NOMO-1 treated with dmso at 0.1 percent for 144 hours (cell line): ENCODE results near the gene COG5.

ENCODE experiments used
- DNase-seq: peaks from one replicate; lab custom pipeline; 2025; ENCODE audit not compliant: unreplicated experiment; lab: John Stamatoyannopoulos, UW

COG5 gene

DNA sequence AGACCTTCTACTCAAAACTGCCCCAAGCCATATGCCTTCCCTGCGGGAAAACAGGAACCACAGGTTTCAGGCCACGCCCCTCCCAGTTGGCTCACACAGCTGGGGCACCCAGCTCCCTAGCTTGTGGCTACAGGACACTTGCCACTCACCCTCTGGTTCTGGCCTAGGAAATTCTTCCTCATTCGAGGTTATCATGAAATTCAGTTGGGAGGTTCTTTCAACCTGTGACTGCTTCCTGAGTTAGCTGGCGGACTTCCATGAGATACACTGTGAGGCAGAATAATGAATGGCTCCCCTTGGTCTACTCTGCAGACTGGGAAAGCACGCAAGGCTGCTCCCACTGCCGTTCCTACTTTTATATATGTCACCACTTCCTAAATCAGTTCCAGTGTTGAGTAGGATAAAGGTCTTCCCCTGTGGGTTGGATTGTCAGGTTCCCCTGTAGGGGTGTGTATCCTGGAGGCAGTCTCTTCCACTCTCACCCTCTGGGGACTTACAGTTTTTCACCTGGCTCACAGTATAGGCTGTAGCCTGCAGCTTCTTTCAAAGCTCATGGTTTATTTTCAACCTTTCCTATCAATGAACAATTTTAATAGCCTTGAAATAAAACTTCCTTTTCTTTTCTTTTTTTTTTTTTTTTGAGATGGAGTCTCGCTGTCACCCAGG, 56.9 kb downstream of the COG5 start:
- DNase-seq = no peak

DNA sequence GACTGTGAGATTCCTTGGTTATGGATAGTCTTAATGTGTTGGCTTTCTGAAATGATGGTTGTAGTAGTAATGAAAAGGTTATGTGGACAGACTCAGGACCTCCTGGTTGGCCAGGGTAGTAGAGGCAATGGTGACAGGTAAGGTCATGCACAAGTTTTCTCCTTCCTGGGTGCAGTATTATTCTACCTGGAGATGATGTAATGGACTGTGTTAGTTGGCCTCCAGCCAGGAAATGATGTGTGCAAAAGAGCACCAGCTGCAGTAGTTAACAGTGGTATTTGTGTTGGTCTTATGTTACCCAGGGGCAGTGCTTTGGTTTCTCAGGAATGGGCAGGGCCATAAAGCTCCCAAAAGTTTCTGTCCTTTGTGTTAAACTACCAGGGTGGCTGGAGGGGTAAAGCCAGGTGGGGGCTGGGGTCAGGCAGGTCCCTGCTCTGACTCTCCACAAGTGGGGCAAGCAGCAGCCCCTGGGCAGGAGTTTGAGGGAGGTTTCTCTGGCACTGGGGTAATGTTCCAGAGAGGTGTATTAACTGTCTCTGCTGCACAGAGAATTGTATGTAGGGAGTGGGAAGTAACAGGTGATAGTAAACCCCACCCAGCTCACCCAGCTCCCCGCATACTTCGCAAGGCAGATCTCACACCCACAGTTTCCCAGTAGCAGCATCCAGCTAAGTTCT, 57.6 kb downstream of the COG5 start:
- DNase-seq = no peak

DNA sequence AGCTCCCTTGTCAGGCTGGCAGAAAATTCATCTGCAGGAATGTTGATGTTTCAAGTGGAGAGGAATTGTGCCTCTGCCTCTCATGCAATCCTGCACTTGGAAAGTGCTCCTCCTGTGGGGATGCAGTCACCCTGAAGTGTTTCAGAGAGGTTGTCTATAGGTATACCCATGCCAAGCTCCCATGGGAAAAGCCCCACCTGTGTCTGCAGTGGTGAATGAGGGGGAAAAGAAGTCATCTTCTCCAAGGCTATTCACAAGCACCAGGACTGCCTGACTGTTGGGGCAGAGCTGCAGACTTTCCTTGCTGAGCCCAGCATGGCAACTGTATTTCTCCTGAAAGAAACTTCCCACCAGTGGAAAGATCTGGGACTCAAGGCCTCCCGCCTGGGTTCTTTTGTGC, 58.4 kb downstream of the COG5 start:
- no peak for DNase-seq

DNA sequence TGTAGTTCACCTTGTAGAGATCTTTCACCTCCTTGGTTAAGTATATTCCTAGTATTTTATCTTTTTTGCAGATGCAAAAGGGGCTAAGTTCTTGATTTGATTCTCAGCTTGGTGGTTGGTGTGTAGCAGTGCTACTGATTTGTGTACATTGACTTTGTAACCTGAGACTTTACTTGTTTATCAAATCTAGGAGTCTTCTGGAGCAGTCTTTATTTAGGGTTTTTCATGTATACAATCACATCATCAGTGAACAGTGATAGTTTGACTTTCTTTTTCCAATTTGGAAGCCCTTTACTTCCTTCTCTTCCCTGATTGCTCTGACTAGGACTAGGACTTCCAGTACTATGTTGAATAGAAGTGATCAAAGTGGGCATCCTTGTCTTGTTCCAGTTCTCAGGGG, 60.0 kb downstream of the COG5 start:
- DNase-seq = no peak

DNA sequence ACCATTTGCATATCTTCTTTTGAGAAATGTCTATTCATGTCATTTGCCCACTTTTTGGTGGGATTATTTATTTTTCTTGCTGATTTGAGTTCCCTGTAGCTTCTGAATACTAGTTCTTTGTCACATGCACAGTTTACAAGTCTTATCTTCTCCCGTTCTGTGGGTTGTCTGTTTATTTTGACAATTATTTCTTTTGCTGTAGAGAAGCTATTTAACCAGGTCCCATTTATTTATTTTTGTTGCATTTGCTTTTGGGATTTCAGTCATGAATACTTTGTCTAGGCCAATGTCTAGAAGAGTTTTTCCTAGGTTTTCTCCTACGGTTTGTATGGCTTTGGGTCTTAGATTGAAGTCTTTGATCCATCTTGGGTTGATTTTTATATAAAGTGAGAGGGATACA, 60.9 kb downstream of the COG5 start:
- DNase-seq = no peak

DNA sequence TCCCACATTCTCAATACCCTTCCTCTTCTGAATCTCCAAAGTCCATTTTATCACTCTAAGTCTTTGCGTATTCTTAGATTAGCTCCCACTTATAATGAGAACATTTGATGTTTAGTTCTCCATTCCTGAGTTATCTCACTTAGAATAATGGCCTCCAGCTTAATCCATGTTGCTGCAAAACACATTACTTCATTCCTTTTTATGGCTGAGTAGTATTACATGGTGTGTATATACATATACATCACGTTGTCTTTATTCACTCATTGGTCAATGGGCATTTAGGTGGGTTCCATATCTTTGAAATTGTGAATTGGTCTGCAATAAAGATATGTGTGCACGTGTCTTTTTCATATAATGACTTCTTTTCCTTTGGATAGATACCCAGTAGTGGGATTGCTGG, 61.6 kb downstream of the COG5 start:
- DNase-seq = no peak

DNA sequence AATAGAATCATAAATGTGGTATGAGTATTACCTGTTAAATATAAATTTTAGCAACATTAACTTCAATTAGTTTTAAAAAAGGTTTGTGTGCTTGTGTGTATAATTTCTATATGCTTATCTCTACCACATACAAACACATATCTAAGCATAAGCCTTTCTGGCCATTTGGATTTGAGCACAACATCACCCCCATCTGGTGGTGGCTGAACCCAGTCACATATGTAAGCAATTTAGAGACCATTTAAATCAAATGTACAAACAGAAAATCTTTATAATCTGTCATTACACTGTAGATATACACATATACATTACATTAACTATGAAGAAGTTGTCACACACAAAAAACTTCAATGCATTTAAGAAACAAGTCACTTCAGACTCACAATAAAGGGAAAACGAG, 62.1 kb downstream of the COG5 start:
- peak; percentile 9 for DNase-seq

DNA sequence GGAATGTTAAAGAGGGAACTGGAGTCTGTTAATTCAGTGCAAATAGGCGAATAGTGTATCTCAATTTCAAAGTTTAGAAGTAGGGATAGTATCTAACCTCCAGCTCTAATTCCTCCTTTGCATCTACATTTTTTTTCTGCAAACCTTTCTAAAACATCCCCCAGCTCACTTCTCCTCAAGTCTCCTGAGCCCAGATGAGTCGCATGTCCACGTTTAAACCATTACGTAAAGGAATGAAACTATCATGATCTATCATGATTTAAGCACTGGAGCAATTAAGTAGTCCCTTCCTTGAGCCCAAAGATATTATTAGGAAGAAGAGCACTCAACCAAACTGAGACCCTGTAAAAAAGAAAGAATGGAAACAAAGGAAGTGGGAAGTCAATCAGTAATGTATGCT, 64.0 kb downstream of the COG5 start:
- no peak for DNase-seq

DNA sequence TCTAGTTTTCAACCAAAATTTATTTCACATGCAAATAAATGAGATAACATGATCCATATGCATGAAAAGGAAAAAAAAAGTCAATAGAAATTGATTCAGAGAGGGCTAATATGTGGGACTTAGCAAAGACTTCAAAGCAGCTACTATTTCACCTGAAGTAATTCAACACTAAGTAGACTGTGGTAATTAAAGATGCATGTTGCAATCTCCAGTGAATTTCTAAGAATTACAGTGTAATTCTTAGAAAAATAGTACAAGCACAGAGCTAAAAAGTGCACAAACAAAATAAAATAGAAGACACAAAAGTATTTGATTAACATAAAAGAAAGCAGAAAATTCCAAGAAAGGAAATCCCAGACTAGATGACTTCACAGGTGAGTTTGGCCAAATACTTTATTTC, 68.2 kb downstream of the COG5 start:
- DNase-seq = no peak

DNA sequence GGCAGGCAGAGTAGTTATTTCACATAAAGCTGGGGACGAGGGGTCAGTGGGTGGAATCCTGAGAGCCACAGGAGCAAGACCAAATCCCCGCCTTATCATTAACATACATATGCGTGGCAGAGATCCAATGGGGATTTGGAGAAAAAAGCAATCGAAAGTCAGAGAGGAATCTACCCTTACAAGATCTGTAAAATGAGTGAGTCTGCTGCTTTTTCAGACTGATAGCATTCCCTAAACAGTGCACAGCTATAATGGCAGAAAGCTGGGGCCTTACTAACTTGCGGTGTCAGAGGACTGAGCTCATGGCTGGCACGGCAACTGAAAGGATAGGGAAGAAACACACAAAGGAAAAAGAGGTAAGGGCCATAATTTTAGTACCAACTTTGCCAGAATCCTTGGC, 68.8 kb downstream of the COG5 start:
- no peak for DNase-seq

DNA sequence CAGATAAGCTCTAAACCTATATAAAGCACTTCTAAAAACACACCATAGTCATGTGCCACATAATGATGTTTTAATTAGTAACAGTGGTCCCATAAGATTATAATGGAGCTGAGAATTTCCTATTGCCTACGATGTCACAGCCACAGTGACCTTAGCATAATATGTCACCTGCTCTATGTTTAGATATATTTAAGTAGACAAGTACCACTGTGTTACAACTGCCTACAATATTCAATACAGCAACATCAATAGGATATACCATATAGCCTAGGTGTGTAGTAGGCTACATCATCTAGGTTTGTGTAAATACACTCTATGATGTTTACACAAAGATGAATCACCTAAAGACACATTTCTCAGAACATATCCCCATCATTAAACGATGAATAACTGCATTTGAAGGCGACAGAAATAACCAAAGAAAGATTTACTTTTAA, 69.4 kb downstream of the COG5 start:
- DNase-seq = no peak

DNA sequence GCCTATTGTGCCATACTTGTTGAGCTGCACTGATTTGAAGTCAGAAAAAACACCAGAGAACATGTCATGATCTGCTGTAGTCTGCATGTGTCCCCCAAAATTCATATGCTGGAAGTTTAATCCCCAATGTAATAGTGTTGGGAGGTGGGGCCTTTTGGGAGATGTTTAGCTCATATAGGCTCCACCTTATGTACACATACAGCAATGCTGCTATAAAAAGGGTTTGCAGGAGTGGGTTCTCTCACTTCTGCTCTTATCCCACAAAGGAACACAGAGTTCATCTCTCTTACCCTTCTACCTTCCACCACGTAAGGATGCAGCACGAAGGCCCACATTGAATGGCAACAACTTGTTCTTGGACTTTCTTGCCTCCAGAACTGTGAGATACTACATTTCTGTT, 70.8 kb downstream of the COG5 start:
- no peak for DNase-seq

DNA sequence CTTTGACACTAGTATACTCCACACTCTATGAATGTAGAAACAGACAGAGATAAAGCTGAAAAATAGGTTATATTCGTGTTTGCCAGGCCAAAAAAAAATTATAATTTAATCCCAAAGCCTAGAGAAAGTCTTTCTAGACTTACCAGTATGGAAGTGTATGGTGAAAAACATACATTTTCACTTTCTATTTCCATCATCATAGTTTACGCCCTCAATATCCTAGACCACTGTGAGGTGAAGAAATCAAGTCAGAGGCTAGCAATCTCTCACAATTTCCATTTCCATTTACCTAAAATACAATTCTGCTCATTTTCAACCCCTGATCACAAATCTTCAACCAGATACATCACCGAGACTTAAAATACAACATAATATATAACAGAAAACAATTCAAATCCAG, 77.7 kb downstream of the COG5 start:
- DNase-seq = no peak

DNA sequence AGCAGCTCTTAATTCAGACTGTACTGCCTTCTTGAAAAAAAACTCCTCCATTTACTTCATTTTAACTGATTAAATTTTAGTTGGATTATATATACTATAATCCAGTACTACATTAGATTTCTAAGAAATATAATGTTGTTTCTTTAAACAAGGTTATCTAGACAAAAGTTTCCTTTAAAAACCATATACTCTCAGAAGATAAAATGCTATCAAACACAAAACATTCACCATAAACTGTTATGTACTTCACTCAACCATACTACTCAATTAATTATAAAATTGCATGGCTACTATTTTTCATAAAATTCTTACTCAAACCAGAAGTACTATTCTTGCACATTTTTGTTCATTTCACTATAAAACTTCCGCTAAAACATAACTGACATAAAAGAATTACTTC, 81.1 kb downstream of the COG5 start:
- no peak for DNase-seq

DNA sequence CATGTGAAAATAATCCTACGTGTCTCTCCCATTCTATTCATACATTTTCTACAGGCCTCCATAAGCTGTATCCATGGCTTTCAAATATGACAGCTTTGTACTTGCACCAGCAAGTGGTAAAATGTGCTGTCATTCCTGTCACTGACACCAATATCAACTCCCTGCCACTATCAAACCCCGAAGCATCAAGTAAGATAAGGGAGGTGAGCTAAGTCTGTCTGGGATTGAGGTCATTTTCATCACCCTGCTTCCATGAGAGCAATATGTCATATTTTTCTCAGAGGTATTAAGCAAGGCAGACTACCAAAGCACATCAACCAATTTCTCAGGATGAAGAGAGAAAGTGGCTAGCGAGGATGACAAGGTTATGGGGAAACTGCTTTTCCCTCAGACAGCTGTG, 82.8 kb downstream of the COG5 start:
- DNase-seq = no peak

DNA sequence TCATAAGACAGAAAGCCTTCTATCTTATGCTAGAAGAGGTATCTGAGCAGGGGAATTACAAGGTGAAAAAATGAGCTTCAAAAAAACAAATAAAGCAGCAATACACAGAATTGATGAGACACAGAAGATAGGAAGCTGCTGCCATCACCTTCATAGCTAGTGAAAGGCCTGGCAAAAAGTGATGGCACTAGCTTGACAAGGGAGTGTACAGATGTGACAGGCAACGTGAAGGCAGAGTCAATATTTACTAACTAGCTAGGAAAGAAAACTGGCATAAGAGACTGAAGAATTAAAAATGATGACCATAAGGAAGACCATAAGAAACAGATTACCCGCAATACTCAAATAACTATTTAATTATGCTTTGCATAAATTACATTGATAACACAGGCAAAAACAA, 84.4 kb downstream of the COG5 start:
- no peak for DNase-seq

DNA sequence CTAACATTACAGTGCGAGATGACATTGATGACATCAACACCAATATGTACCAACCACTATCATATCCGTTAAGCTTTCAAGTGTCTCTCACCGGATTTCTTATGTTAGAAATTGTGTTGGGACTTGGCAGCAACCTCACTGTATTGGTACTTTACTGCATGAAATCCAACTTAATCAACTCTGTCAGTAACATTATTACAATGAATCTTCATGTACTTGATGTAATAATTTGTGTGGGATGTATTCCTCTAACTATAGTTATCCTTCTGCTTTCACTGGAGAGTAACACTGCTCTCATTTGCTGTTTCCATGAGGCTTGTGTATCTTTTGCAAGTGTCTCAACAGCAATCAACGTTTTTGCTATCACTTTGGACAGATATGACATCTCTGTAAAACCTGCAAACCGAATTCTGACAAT, 89.6 kb downstream of the COG5 start:
- DNase-seq = no peak

DNA sequence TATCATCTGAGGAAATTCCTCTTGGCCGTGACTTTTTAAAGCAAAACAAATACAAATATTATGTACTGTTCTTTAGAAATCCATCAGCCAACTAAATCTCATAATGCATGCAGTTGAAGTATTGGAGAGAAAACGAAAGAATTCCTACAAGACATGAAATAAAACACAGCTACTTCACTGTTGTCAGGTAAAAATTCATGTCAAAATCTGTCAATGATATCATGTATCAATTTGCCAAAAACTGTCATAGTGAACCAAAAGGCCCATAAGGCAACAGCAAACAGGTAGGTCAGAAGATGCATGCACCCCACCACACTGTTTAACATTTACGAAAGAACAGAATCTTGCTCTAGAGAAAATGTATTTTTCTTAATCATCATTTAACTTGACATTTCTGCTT, 91.6 kb downstream of the COG5 start:
- DNase-seq = no peak

DNA sequence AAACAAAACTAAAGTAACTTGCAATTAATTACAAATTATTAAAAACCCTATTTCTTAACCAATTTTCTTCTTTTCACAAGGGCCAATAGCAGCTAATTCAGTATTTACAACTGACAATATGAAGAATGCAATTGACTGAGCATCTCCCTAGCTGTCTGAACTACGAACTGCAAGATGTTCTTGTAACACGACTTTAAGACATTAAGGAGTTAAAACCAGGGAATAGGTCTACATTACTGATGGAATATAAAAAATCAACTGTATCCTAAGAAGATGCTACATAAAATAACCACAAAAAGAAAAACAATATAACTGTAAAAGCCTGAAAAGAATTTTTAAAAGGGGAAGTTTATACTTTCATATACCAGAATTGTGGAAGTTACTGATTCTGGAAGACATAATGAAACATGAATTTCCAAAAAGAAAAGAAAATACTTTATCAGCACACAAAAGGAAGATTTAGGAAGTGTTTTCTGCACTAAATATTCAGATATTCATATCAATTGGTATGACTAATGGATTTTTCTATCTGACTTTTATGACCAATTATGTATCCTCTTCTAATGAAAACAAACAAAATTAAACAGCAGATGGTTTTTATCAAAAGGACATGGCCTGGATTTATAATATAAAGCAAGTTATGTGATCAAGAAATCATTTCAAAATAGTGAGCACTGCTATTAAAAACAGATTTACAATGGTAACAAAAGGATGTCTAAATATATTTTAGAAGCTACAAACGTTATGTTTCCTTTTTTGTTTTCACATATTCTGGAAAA, 92.2 kb downstream of the COG5 start:
- no peak for DNase-seq

DNA sequence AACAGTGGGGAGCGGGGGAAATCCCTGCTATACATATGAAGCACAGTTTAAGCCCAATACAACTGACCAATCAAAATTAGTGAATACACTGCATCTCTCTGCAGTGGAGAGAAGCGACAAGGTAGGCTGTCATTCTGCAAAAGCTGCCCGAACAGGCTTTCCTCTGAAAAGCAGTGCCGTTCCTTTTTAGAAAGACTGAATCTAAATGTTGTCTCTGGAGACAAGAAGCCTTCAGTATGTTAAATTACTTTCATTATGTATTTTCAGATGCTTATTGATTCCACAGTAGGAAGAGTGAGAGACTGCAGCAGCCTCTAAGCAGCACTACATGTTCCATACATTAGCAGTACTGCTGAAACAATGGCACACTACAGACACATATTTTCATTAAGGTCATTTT, 93.8 kb downstream of the COG5 start, which contains the start of gene GPR22:
GPR22 (plus strand) TSS at position 129 of the 400 bp plus-strand sequence. CDS start 4,004 bp downstream, outside the sequence.
- no peak for DNase-seq

DNA sequence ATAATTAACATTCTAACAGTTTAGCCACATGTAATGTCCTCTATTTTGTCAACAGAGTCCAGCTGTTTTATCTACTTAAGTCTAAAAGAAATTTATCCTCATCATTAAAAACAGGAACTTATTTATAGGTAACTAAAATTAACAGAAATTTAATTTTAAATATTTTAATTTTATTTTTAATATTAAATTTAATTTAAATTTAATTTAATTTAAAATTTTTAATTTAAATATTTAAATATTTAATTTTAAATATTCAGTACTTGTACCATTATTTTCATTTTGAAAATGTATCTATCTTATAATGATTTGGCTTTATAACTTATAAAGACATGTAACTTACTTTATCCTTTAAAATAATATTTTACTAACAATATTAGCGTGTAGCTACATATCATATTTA, 94.9 kb downstream of the COG5 start:
- DNase-seq = no peak

DNA sequence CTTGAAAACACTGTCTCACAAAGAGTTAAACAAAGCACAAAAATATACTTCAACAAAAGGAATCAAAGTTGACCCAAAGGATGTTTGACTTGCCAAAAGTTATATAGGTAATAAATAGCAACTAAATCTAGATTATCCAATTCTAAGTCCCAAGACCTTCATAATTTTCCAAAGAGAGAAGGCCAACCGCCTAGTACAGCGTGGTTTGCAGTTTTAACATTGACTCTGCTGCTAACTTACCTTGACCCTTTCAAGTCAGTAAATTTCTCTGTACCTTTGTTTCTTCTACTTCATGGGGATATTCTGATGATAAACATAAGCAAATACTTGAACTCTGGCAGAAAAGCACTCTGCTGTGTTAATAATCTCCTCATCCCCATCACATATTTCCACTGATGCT, 95.7 kb downstream of the COG5 start:
- DNase-seq = no peak
